Nephron (organoid): Measurements from ENCODE around the gene TEDC1.

Source experiments
- H3K27ac Mint-ChIP-seq, 3 experiments: 2 replicates each; pipeline ENCODE4 v1.8.0; 2020; ENCODE audit warnings: mixed read lengths in 3 of 3, mild to moderate bottlenecking in 2 of 3, moderate library complexity in 1 of 3
- H3K27me3 Mint-ChIP-seq: 2 replicates; pipeline ENCODE4 v1.8.0; 2021; ENCODE audit warnings: low read depth, mild to moderate bottlenecking, moderate library complexity, mixed read lengths
- H3K36me3 Mint-ChIP-seq: 2 replicates; pipeline ENCODE4 v1.8.0; 2020; ENCODE audit warnings: low read depth, mixed read lengths
- H3K4me1 Mint-ChIP-seq: 2 replicates; pipeline ENCODE4 v1.8.0; 2020; ENCODE audit warnings: mixed read lengths
- H3K4me3 Mint-ChIP-seq, 3 experiments: 2 replicates each; pipeline ENCODE4 v1.8.0; 2020; ENCODE audit warnings: mild to moderate bottlenecking in 3 of 3, mixed read lengths in 3 of 3, moderate library complexity in 2 of 3
- H3K9me3 Mint-ChIP-seq: 2 replicates; pipeline ENCODE4 v1.8.0; 2020; ENCODE audit warnings: mixed read lengths
- TF ChIP-seq, protein P1 (sequence below), 3 experiments: fragments of 200-600 bp; sonication (generic); IDR thresholded peaks; one replicate each; pipeline ENCODE4 v1.5.0; 2021; ENCODE audit warnings: antibody characterized with exemption in 3 of 3; ENCODE audit not compliant: unreplicated experiment in 3 of 3

The TEDC1 gene

DNA sequence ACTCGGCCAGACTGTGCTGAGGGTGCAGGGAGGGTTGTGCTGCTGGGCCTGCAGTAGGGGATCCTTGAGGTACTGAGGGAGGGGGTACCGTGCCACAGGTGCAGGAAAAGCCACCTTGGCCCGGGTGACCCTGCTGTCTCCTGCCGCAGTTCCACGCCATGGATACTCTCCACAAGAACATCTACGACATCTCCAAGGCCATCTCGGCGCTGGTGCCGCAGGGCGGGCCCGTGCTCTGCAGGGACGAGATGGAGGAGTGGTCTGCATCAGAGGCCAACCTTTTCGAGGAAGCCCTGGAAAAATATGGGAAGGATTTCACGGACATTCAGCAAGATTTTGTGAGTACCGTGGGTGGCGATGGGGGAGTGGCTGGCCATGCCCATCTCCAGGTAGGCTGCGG lies 30.4 kb upstream of the TEDC1 start:
- H3K4me1 Mint-ChIP-seq, result no peaks in the 10 kb centered on the region

GRCh38 chr14:105461903-105462302 lies 29.1 kb upstream of the TEDC1 start:
- Mint-ChIP-seq H3K36me3 (peaks cover 14% of the 10 kb centered on the region), H3K27ac (no peak overlapping the region), H3K27me3 (no peaks in the 10 kb centered on the region), H3K4me1 (no peaks in the 10 kb centered on the region), H3K9me3 (no peaks in the 10 kb centered on the region), H3K4me3 (no peak overlapping the region)
- TF ChIP-seq, protein P1, sequence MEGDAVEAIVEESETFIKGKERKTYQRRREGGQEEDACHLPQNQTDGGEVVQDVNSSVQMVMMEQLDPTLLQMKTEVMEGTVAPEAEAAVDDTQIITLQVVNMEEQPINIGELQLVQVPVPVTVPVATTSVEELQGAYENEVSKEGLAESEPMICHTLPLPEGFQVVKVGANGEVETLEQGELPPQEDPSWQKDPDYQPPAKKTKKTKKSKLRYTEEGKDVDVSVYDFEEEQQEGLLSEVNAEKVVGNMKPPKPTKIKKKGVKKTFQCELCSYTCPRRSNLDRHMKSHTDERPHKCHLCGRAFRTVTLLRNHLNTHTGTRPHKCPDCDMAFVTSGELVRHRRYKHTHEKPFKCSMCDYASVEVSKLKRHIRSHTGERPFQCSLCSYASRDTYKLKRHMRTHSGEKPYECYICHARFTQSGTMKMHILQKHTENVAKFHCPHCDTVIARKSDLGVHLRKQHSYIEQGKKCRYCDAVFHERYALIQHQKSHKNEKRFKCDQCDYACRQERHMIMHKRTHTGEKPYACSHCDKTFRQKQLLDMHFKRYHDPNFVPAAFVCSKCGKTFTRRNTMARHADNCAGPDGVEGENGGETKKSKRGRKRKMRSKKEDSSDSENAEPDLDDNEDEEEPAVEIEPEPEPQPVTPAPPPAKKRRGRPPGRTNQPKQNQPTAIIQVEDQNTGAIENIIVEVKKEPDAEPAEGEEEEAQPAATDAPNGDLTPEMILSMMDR (IDR thresholded peaks at IDR 0.05; ENCODE audit: unreplicated experiment in 3 of 3), result no peak

More for the DNA sequence above, 30.4 kb upstream of the TEDC1 start:
- peaks cover 15% of the 10 kb centered on the region for H3K36me3 Mint-ChIP-seq
- H3K27me3 Mint-ChIP-seq, result no peaks in the 10 kb centered on the region
- TF ChIP-seq, protein P1 (IDR thresholded peaks at IDR 0.05; ENCODE audit: unreplicated experiment in 3 of 3), result no peak
- no peak overlapping the region for H3K4me3 Mint-ChIP-seq
- H3K27ac Mint-ChIP-seq, result no peak overlapping the region
- no peaks in the 10 kb centered on the region for H3K9me3 Mint-ChIP-seq

- Mint-ChIP-seq H3K4me3 (no peak overlapping the region), H3K9me3 (no peaks in the 10 kb centered on the region), H3K4me1 (no peaks in the 10 kb centered on the region), H3K27me3 (no peaks in the 10 kb centered on the region), H3K36me3 (peaks cover 14% of the 10 kb centered on the region), H3K27ac (no peak overlapping the region)
- TF ChIP-seq, protein P1 (IDR thresholded peaks at IDR 0.05; ENCODE audit: unreplicated experiment in 3 of 3), result no peak
Measured at GRCh38 chr14:105464501-105464900, 26.5 kb upstream of the TEDC1 start.

- Mint-ChIP-seq H3K4me1 (no peaks in the 10 kb centered on the region), H3K27ac (no peak overlapping the region), H3K4me3 (no peak overlapping the region), H3K36me3 (peaks cover 14% of the 10 kb centered on the region), H3K27me3 (no peaks in the 10 kb centered on the region), H3K9me3 (no peaks in the 10 kb centered on the region)
- TF ChIP-seq, protein P1 (IDR thresholded peaks at IDR 0.05; ENCODE audit: unreplicated experiment in 3 of 3), result no peak
Measured at GRCh38 chr14:105465209-105466031, 25.6 kb upstream of the TEDC1 start.

DNA sequence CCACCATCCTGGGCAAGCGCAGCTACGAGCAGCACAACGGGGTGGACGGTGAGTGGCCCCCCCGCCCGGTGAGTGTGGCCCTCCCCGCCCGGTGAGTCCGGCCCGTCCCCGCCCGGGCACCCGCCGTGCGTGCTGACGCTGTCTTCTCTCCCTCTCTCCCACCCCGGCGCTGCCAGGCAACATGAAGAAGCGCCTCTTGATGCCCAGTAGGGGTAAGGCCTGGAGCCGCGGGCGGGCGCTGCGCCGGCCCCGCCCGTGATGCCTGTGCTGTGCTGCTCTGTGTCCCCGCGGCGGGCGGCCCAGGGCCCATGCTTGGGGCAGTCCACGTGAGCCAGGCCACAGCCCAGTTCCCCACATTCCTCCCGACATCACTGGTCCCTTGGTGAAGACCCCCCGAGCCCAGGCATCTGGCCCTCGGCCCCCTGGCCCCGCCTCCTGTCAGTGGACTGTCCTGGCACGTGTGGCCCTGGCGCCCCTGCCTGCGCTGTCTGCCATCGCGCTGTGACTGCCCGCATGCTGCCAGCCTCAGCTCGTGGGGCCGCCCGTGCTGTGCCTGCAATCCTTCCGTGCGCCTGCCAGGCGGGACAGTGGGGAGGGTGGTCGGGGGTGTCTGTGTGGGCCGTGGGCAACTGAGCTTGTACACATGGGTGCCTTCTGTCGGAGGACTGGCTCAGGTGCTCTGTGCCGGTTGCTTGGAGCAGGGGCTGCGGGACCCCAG lies 24.4 kb upstream of the TEDC1 start:
- Mint-ChIP-seq H3K36me3 (peaks cover 10% of the 10 kb centered on the region), H3K9me3 (no peaks in the 10 kb centered on the region), H3K4me1 (no peaks in the 10 kb centered on the region), H3K27me3 (no peaks in the 10 kb centered on the region), H3K4me3 (no peak overlapping the region), H3K27ac (no peak overlapping the region)
- TF ChIP-seq, protein P1 (IDR thresholded peaks at IDR 0.05; ENCODE audit: unreplicated experiment in 3 of 3), result no peak
